Suppressor macrophage treated with lipopolysaccharide for 1 hour (primary cell): Measurements from ENCODE around the gene FAM200B.

Experiments
- DNase-seq, 3 donors: peaks; one replicate each; pipeline ENCODE4 v3.0.0-alpha.2; 2020 to 2022

FAM200B gene

GRCh38 chr4:15668566-15669435 is 12.8 kb upstream of the FAM200B start:
- no peak for DNase-seq

DNA sequence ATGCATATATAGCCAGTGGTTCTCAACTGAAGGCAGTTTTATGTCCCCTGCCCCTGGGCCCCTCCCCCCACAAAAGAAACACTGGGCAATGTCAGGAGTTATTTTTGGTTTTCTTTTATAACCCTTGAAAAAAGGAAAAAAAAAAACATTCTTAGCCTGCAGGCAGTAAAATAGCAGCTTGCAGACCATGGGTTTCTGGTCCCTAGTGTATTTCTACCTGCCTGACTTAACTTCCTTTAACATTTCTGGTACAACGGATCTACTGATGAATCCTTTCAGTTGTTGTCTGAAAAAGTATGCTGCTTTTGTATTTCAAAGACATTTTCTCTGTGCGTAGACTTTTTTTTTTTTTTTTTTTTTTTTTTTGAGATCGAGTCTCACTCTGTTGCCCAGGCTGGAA is 11.1 kb upstream of the FAM200B start:
- DNase-seq, result no peak

DNA sequence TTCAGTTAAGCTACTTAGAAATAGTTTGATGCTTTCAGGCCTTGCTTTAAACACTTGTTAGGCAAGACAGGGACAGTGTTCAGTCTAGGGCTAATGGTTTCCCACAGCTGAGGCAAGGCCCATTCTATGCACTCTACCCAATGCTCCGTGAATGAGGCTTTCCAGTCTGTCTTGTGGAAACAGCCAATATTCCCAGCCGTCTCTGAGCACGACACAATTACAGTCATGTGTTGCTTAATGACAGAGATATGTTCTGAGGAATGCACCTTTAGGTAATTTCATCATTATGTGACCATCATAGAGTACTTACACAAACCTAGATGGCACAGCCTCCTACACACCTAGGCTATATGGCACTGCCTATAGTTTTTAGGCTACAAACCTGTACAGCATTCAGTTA is 9.5 kb upstream of the FAM200B start:
- no peak for DNase-seq

DNA sequence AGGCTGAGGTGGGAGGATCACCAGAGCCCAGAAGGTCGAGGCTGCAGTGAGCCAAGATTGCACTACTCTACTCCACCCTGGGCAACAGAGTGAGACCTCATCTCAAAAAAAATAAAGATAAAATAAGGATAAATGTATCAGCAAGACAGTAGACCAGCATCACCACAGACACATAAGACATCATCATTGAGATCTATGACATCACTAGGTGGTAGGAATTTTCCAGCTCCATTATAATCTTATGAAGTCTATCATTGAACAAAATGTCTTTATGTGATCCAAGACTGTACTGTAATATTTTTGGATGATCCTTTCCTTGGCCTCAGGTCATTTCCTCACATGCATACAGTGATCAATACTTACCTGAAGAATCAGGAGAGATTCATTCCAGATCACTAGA is 8.3 kb upstream of the FAM200B start:
- no peak for DNase-seq

- DNase-seq, result peak in 2 of 3 donors; percentile 51 to 71
These were observed 7.6 kb upstream of the FAM200B start for GRCh38 chr4:15674046-15674445.

- no peak for DNase-seq
These were observed 6.7 kb upstream of the FAM200B start for GRCh38 chr4:15674926-15675325.

DNA sequence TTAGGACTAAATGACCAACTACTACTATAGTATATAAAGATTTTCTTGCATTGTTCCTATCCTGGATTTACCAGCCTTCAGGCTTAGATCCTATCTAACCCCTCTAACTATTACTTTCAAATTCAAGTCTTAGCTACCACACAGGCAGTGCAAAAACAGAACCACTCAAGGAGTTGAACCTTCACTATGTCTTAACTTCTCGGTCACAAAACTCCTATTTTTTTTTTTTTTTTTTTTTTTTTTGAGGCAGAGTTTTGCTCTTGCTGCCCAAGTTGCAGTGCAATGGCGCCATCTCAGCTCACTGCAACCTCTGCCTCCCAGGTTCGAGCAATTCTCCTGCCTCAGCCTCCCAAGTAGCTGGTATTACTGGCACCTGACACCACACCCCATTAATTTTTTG is 6.3 kb upstream of the FAM200B start:
- DNase-seq, result peak in 1 of 3 donors; percentile 44

GRCh38 chr4:15676039-15676438 is 5.6 kb upstream of the FAM200B start:
- DNase-seq, result no peak

- DNase-seq, result no peak
These were observed 4.7 kb upstream of the FAM200B start for GRCh38 chr4:15676899-15677298.

- DNase-seq, result peak in 1 of 3 donors; percentile 54
These were observed 4.1 kb upstream of the FAM200B start for GRCh38 chr4:15677507-15677988.

DNA sequence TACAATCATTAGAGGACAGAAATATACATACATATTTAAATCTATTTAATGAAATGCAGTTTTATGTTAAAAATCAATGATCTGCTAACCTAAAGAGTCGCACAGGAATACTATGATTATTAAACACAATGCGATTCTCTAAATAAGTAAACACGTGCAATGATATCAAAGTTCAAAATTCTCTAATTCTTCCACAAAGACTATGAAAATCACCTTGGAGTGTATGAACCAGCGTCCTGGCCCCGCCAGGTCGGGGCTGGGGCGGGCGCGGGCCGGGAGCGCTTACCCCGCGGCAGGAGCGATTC is 608 bp upstream of the FAM200B start:
- no peak for DNase-seq

GRCh38 chr4:15682242-15683142 is 865 bp downstream of the FAM200B start:
- no peak for DNase-seq

DNA sequence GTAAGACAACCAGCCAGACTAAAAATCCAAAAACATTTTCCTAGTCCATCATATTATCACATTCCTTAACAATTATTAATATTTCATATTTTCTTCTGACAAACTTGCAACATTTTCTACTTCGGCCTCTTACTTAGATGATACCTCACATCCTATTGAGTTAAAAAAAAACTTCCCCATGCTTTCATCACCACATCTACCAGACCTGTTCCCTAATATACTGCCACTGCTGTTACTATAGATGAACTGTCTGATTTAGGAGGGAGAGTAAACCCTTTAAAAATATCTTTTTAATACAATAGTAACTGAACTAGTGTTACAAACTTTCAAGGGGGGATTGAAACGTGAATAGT is 1.5 kb downstream of the FAM200B start:
- DNase-seq, result peak; percentile 43 to 68 (median 66)

DNA sequence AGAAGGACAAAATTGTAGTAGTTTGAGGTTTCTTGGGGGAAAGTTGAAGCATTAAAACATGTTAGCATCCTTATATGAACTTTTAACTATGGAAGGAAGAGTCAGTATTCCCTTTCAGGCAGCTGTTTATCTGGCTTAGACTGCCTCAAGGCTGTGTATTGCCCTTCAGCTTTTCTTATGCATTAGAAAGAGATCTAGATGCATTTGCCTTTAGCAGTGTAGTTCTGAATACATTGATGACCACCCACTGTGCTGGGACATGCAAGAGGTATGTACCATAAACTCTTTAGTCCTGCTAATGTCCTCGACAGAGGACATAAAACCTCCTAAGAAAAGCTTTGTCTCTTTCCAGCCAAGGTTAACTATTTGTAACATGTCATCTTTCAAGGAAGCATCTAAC is 2.9 kb downstream of the FAM200B start:
- no peak for DNase-seq

GRCh38 chr4:15688051-15688450 is 6.4 kb downstream of the FAM200B start:
- DNase-seq, result no peak

DNA sequence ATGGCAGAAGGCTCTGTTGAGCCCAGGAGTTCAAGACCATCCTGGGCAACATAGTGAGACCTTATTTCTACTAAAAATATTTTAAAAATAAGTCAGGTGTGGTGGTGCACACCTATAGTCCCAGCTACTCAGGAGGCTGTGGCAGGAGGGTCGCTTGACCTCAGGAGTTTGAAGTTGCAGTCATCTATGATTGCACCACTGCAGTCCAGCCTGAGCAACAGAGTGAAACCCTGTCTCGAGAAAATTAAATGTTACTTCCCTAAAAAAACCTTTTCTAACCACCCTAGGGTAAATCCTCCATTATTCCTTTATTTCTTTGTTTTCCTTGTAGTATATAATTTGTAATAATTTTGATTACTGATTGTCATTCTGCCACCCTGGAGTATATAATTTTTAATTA is 7.9 kb downstream of the FAM200B start:
- DNase-seq, result peak; percentile 70 to 85 (median 82)

GRCh38 chr4:15690020-15690809 is 8.6 kb downstream of the FAM200B start:
- DNase-seq, result peak; percentile 65 to 92 (median 87)

GRCh38 chr4:15691346-15692135 is 9.9 kb downstream of the FAM200B start:
- peak; percentile 59 to 84 (median 78) for DNase-seq

DNA sequence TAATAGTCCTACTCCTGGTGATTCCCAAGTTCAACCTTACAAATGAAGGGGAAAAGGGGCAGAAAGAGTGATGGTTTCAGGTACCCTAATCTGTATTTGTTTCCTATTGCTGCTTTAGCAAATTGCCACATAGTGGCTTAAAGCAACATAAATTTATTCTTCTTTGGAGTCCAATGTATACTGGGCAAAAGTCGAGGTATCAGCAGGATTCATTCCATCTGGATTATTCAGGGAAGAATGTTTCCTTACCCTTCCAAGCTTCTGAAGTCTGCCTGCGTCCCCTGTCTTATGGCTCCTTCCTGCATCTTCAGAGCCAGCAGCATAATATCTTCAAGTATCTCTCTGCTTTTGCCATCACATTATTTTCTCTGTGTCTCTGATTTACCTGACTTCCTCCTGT is 11.0 kb downstream of the FAM200B start:
- DNase-seq, result no peak

- no peak for DNase-seq
These were observed 12.8 kb downstream of the FAM200B start for GRCh38 chr4:15694431-15694830.

- no peak for DNase-seq
These were observed 13.6 kb downstream of the FAM200B start for GRCh38 chr4:15695240-15695699.

DNA sequence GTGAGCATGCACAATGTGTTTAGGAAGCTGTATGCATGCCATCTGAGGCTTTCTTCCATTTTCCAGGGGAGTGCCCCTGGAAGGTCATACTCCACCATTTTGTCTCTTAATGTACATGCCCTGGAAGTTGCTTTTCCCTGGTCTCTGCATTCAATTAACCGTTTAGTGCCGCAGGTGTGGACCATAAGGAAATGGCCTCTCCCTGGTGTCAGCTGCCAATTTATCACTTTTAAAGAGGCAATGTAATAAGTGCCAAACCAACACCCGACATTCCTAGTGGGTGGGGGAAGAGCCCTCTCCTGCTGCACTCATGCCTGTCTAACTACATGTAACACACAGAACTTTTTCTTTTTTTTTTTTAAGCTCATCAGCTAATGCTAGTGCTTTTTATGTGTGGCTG is 14.1 kb downstream of the FAM200B start:
- DNase-seq, result no peak
